Measurements from ENCODE around the gene JSRP1.

Gene JSRP1

DNA sequence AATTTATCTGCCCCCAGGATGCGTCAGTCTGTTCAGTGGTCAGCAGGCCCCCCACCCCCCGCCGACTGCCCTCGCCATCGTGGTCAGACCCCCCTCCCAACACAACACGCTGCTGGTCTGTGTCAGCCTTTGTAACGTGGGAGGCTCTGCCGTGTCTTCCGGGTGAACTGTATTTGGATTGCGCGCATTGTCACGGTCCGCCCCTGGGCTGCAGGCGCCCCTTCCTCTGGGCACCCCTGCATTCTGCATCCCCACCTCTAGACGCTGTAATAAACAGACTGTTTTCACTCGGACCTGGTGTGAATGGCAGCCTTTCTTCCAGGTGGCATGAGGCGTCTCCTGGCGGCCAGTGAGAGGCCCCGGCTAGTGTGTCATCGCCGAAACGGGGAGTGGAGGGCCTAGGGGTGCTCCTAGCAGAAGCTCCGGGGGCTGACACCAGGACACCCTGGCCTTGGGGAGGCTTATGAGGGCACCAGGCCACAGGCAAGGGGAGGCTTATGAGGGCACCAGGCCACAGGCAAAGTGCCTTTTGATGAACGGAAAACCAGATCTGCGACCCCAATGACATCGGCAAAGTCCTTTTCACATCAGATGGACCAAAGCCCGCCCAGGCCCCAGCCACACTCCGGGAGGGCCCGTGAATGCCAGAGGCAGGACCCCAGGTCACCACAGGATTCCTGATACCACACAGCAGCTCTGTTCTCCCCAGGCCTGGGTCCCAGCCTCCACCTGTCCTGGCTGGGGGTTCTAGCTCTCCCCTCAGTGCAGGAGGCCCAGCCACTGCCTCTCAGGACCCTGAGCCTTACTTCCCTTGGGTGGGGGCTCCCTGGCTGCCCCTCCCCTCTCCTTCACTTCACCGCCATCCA is 23.7 kb downstream of the JSRP1 start:
- no peak for DNase-seq (ENCODE audit: low spot score)

DNA sequence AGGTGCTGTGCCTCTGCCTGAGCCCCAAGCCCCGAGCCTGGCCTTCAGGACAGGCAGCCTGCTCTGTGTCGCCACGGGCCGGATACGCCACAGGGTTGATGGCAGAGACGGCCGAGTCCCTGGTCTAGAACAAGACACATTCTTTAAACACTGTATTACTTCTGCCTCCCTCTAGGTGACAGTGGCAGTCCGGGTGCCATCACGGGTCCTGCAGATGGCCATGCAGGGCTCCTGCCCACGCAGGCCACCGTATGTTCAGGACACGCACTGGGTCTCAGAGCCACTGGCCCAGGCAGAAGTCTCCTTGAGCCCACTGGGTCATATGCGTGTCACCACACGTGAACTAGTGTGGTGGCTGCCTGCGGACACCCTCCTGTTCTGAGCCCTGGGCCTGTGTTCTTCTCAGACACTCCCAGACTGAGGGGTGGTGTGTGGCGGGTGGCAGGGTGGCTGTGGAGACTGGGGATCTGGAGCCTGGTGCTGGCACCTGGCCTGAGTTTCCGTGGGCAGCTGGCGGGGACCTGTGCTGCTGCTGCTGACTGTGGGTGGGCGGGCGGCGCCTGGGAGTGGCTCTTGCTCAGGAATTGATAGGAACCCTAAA is 24.5 kb downstream of the JSRP1 start:
- DNase-seq (ENCODE audit: low spot score): no peak

DNA sequence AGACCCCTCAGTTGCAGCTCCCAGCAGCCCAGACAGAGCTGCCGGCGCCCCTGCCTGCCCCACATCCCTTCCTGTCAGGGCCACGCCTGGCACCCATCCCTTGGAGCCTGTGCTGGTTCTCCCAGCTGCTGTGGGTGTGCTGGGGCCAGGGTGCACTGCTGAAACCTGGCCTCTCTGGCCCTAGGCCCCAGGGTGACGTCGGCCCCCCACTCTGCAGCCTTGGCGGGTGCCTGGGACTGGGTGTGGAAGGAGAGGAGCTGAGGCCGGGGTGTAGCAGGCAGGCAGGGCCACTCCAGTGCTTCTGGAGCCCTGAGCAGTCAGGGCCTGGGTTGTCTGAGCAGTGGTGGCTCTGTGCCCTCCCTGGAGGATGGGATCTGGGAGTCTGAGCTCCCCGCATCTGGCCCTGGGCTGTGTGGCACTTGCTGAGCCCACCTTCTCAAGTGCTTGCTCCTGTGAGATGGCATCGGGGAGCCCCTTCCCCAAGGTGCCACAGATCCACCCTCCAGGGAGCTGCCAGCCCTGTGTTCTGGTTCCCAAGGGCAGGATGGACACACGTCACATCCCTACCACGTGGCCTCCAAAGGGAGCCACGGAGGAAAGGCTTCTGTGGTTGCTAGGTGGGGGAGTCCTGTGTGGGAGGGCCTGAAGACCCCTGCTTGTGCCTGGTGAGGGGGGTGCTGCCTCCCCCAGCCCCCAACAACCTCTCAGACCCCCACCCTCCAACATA is 25.2 kb downstream of the JSRP1 start:
- no peak for DNase-seq (ENCODE audit: low spot score)

DNA sequence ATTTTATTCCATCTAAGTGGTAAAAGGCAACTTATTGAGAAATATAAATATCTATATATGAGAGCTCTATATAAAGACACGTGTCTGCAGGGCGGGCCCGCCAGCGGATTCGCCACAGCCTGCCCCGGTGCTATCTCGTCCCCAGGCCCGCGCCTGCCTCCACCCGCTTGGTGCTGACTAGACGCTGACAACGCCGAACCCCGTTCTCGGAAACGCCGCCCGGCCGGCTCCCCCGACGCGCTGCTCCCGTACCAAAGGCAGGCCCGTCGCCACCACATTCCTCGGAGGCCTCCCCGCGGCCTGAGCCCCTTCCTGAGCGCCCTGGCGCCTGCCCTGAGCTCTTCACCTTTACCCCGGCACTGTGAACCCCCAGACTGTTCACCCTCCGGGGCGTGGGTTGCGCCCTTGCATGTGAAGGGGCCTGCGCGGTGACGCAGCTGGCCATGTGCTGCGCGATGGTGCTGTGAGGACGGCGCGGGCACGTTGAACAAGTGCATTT is 26.1 kb downstream of the JSRP1 start:
- no peak for DNase-seq (ENCODE audit: low spot score)

DNA sequence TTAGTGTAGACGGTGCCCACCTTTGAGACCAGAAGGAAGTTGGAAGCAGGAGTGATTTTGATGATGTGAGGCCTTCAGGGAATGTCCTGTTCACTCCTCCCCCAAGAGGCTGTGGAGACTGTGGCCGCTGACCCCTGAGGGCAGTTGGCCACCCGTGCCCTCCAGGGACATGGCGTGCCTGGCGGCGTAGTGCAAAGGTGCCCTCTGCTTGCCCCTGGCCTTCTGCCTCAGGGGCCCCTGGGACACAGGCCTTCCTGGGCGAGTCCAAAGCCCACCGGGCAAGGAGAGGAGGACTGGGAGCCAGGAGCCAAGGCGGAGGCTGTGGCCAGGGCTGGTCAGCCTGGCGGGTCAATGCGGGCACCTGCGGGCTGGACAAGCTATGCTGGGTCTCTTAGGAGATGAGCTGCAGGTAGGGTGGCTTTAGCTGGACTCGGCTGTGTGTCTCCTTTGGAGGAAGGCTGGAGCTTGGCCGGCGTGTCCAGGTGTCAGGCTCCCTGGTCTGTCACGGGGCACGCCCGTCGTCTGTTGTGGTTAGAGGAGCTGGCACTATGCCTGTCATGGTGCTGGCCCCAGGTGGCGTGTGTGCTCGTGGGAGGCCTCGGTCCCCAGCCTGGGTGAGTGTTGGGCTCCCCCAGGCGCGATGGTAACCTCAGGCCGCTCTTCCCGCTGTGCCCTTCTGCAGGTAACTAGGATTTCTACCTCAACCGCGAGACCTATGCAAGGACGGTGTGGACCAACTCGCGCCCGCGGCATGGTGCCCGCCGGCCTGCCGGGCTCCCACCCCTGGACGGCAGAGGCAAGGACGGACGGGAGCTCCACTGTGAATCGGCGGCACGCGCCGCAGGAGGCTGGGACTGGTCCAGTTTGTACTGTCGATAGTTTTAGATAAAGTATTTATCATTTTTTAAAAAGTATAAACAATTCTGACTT is 26.8 kb downstream of the JSRP1 start:
- DNase-seq (ENCODE audit: low spot score): no peak

DNA sequence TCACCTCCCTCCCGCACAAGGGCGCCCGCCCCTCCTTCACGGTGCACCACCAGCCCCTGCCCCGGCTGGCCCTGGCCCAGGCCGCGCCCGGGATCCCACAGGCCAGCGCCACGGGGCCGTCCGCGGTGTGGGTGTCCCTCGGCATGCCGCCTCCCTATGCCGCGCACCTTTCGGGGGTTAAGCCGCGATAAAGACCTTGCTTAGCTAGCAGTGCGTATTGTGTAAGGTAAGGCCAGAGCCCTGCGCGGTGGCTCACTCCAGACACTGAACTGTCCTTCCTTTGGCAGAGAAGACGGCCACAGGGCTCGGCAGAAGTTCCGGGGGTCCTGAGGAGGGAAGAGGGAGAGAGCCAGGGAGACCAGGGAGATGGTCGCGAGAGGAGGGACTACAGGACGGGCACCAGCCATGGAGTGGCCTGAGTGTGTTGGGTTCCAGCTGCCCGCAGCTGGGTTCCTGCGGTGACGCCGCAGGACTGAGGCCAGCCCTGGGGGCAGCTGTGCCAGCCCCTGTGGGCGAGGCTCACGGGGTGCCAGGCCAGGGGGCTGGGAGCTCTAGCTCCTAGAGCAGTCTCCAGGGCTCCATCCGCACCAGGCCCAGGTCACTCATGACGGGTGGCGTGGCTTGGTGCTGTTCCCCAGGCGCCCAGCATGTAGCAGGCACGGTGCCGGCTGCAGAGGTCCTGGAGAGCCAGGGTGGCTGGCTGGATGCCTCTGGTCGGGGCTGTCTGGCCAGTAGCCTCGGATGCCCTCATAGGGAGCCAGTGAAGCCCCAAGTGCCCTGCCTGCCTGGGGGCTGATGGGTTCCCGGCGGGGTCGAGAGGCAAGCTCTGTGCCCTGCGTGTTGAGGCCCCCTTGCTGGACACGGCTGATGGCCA is 27.8 kb downstream of the JSRP1 start:
- DNase-seq (ENCODE audit: low spot score): no peak

DNA sequence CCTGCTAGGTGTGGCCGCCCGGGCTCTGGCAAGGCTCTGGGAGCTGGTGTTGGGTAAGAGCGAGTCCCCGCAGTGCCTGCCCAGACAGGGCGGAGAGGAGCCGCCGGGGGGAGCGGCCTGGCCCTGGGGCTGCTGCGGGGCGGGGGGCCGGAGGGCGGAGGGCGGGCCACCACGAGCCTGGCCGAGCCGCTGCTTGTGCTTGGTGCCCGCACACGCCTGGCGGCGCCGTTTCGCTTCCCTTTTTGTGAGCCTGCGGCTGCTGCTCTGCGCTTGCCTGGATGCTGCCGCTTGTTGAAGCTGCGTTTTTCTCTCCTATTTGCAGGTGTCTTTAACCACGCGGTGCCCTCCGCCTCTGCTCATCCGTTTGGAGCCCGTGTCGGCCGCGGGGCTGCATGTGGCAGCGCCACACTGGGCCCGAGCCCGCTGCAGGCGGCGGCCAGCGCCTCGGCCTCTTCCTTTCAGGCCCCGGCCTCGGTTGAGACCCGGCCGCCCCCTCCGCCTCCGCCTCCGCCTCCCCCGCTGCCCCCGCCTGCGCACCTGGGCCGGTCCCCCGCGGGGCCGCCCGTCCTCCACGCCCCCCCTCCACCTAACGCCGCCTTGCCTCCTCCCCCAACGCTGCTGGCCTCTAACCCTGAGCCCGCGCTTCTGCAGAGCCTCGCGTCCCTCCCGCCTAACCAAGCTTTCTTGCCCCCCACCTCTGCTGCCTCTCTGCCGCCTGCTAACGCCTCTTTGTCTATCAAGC is 28.6 kb downstream of the JSRP1 start:
- DNase-seq (ENCODE audit: low spot score): no peak

DNA sequence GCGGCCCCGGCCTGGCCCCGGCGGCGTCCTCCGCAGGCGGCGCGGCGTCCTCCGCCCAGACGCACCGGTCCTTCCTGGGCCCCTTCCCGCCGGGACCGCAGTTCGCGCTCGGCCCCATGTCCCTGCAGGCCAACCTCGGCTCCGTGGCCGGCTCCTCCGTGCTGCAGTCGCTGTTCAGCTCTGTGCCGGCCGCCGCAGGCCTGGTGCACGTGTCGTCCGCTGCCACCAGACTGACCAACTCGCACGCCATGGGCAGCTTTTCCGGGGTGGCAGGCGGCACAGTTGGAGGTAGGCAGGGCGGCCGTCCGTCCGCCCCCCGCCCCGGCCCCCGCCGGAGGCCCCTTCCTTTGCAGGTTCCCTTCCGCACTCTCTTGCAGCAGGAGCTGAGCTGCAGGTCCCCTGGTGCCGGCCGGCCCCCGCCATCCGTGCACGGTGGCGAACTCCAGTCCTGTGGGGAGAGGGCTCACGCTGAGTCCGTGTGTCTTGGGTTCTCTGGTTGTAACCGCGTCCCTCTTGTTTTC is 29.3 kb downstream of the JSRP1 start:
- DNase-seq (ENCODE audit: low spot score): no peak

DNA sequence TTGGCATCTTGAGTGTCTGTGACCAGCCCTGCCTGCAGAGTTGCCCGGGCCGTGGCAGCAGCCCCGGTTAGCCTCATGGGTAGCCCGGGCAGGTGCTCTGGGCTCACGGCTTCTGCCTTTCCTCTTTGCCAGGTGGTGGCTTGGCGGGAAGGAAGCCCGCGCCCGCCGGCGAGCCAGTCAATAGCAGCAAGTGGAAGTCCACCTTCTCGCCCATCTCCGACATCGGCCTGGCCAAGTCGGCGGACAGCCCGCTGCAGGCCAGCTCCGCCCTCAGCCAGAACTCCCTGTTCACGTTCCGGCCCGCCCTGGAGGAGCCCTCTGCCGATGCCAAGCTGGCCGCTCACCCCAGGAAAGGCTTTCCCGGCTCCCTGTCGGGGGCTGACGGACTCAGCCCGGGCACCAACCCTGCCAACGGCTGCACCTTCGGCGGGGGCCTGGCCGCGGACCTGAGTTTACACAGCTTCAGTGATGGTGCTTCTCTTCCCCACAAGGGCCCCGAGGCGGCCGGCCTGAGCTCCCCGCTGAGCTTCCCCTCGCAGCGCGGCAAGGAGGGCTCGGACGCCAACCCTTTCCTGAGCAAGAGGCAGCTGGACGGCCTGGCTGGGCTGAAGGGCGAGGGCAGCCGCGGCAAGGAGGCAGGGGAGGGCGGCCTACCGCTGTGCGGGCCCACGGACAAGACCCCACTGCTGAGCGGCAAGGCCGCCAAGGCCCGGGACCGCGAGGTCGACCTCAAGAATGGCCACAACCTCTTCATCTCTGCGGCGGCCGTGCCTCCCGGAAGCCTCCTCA is 30.0 kb downstream of the JSRP1 start:
- DNase-seq (ENCODE audit: low spot score): no peak

DNA sequence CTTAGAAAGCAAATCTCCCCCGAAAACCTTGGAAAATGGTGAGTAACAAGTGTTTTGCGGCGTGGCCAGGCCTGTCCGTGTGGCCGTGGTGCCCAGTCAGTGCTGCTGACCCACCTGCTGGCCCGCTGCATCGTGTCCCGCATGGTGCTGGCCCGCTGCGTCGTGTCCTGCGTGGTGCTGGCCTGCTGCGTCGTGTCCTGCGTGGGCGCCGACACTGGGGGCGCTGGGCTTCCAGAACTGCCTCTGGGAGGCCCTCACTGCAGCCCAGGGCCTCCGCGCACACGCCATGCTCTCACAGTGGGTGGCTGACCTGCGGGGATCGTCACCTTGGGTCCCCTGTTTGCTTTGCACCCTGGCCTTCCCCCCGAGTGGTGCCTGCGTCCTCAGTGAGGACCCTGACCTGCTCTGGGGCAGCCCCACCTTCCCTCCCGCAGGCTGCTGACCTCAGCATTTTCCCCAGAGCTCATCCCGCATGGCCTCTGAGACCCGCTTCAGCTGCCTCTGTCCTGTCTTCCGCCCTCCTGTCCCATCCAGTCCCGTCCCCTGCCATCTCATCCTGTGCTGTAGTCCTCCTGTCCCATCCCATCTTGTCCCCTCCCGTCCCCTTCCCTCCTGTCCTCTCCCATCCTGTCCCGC is 30.7 kb downstream of the JSRP1 start:
- DNase-seq (ENCODE audit: low spot score): no peak

DNA sequence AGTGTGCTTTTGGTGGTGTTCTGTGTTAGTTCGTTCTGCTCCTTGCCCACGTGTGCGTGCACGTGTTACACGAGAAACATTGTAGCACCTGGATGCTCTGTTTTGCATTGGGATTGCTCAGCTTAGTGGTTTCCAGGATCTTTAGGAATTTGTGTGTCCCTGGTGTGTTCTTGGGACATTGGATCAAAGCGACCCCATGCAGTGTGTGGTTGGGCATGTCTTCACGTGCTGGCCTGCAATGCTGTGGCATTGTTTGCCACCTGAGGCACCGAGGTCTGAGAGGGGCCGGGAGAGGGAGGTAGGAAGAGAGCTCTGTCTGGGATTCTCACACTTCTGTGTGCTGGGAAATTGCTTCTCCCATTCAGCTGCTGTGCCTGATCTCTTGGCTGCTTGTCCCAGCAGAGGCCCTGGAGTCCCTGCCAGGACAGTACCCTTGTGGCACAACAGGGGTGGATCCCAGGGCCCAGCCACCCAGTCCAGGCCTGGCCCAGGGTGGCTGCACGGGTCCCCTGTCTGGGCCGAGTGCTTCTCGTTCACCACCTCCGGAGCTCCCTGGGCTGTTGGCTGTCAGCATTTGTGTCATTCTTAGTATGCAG is 31.4 kb downstream of the JSRP1 start:
- no peak for DNase-seq (ENCODE audit: low spot score)

DNA sequence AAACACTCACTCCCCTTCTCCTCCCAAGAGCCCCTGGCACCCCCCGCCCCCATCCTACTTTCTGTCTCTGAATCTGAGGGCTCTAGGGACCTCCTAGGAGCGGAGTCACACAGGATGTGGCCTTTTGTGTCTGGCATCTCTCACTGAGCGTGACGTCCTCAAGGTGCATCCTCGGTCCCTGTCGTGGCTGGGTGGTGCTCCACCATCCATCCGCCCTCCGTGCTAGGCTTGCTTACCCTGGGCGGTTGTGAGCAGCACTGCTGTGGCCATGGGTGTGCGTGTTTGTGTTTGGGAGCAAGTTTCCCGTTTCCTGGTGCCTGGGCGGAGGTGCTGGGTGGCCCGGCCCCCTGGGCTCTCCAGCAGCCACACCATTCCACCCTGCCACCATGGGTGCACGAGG is 32.3 kb downstream of the JSRP1 start:
- no peak for DNase-seq (ENCODE audit: low spot score)

DNA sequence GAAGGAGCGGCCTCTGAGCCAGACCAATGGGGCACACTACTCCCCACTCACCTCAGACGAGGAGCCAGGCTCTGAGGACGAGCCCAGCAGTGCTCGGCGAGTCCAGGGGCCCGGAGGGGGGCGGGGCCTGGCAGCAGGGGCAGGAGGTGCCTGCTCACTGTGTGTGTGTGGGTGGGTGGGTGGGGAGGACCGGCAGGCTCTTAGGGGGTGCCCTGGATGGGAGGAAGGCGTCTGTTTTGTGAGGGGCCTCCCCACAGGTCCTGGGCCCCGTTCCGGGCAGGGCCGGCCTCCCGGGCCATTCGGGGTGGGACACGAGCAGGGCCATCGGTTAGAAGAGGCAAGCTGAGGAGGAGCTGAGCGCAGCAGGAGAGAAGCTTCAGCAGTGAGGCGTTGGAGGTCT is 32.8 kb downstream of the JSRP1 start:
- no peak for DNase-seq (ENCODE audit: low spot score)

DNA sequence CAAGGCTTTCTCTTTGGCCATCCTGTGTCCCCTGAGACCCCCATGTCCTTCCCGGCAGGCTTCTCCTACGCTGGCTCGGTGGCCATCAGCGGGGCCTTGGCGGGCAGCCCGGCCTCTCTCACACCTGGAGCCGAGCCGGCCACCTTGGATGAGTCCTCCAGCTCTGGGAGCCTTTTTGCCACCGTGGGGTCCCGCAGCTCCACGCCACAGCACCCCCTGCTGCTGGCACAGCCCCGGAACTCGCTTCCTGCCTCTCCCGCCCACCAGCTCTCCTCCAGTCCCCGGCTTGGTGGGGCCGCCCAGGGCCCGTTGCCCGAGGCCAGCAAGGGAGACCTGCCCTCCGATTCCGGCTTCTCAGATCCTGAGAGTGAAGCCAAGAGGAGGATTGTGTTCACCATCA is 34.3 kb downstream of the JSRP1 start:
- DNase-seq (ENCODE audit: low spot score): no peak

DNA sequence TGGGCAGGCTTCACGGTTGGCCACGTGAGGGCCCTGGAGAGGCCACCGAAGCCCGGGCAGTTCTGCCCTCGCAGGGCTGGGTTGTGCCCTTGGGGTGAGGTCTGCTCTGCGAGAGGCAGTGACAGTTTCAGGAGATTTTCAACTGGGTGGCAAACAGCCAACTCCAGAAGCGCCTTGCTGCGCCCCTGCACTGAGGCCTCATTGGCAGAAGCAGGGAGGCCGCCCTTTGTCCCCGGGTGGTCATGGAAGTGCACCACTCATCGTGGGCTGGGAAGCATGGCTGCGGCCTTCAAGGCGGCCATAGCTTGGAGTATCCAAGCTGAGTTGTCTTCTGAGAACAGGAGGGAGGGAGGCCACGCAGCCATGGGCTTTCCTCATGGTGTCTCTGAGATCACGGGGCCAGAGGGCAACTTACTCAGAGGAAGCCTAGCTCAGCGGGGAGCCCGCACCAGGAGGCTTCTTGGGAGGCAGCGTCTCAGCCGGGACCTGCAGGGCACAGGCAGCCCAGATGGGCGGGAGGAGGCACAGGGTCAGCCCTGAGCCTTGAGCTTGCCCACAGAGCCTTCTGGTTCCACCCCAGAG is 34.9 kb downstream of the JSRP1 start:
- no peak for DNase-seq (ENCODE audit: low spot score)

DNA sequence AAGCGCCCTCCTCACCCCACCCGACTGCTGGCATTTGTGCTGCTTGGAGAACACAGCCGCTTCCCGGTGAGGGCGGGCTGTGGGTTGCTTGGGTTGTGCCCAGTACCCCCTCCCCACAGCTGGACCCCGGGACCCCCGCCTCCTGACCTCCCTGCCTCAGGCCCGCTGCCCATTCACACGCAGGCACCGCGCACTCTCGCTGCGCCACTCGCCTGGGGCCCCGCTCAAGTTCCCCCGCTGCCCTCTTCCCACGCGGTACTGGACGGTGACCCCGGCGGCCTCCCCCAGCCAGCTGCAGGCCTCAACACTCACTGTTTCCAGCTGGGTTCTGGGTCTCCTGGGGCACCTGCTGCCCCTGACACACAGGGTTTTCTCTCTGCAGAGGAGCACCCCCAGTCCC is 36.5 kb downstream of the JSRP1 start:
- DNase-seq (ENCODE audit: low spot score): no peak

DNA sequence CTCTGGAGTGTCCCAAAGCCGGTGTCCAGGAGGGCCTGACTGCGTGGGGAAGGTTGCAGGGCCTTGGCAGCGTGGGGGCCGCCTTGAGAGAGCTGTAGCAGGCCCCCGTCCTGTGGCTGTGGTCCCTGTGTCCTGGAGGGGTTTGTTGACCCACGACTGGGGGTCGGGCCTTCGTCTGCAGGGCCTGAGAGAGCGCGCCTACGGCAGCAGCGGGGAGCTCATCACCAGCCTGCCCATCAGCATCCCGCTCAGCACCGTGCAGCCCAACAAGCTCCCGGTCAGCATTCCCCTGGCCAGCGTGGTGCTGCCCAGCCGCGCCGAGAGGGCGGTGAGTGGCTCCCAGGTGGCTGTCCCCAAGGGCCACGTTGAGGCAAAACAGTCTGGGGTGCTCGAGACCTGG is 38.6 kb downstream of the JSRP1 start:
- DNase-seq (ENCODE audit: low spot score): no peak
